ENCODE data around the gene NDUFS8.

DNA sequence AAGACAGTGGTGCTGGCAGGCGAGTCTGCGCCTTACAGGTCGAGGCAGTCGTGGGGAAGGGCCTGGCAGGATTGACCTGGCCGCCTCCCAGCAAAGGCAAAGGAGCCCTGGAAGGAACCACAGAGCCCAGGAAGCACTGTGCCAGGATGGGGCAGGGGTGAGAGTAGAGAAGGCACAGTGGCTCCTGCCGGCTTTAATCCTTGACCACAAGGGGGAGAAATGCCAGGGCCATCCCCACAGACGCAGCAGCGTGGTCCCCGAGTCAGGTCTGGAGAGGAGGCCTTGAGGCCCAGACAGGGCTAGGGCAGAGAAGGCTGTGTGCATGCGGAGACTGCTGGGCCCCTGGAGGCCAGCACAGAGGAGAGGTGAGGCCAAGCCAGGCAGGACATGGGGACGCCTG is 9.9 kb upstream of the NDUFS8 start:
- TF ChIP-seq, protein P1, sequence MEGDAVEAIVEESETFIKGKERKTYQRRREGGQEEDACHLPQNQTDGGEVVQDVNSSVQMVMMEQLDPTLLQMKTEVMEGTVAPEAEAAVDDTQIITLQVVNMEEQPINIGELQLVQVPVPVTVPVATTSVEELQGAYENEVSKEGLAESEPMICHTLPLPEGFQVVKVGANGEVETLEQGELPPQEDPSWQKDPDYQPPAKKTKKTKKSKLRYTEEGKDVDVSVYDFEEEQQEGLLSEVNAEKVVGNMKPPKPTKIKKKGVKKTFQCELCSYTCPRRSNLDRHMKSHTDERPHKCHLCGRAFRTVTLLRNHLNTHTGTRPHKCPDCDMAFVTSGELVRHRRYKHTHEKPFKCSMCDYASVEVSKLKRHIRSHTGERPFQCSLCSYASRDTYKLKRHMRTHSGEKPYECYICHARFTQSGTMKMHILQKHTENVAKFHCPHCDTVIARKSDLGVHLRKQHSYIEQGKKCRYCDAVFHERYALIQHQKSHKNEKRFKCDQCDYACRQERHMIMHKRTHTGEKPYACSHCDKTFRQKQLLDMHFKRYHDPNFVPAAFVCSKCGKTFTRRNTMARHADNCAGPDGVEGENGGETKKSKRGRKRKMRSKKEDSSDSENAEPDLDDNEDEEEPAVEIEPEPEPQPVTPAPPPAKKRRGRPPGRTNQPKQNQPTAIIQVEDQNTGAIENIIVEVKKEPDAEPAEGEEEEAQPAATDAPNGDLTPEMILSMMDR (conservative IDR thresholded peaks at IDR 0.05 in 1 of 2, IDR thresholded peaks at IDR 0.05 in 1 of 2; ENCODE audit: extremely low read depth in 1 of 2, insufficient read depth in 1 of 2, low read depth in 1 of 2, low read length in 2 of 2): peak; percentile 8 to 41
- TF ChIP-seq EZH2 (IDR thresholded peaks at IDR 0.05; ENCODE audit: borderline replicate concordance, low read length): no peak
